Endothelial cell of umbilical vein (primary cell): ENCODE measurements around the gene CDCA5.

Experiments
- EZH2 ChIP-seq: IDR thresholded peaks from 2 replicates; pipeline ENCODE4 v1.6.1; 2012; ENCODE audit warnings: borderline replicate concordance, low read depth, mild to moderate bottlenecking, moderate library complexity, low read length, inconsistent platforms; ENCODE audit not compliant: severe bottlenecking
- GATA2 ChIP-seq: IDR thresholded peaks from 2 replicates; pipeline ENCODE4 v1.7.0; 2011; ENCODE audit warnings: low read depth, mild to moderate bottlenecking, moderate library complexity, mixed read lengths, low read length; ENCODE audit not compliant: insufficient read length, insufficient read depth
- MYC ChIP-seq: IDR thresholded peaks from one replicate; pipeline ENCODE4 v1.6.1; 2011; ENCODE audit warnings: mild to moderate bottlenecking, low read depth, low read length
- POLR2A ChIP-seq: IDR thresholded peaks from 2 replicates; pipeline ENCODE4 v1.6.1; 2012; ENCODE audit warnings: low read depth, mild to moderate bottlenecking, control low read depth, low read length
- POLR2AphosphoS5 ChIP-seq: IDR thresholded peaks from 2 replicates; pipeline ENCODE4 v1.6.1; 2012; ENCODE audit warnings: low read depth, mild to moderate bottlenecking, control low read depth, low read length, moderate library complexity; ENCODE audit not compliant: insufficient read depth
- TF ChIP-seq, protein P1 (sequence below), 2 donors: IDR thresholded peaks; 1 replicate in 1 of 2; 2 replicates in 1 of 2; pipeline ENCODE4 v1.5.1; 2011; ENCODE audit warnings: low read length in 2 of 2, mild to moderate bottlenecking in 2 of 2, moderate library complexity in 2 of 2, control low read depth in 1 of 2, inconsistent platforms in 1 of 2, low read depth in 1 of 2; ENCODE audit not compliant: insufficient read depth in 1 of 2; ENCODE audit errors: extremely low read depth in 1 of 2
- TF ChIP-seq, protein P2 (sequence below): IDR thresholded peaks from 2 replicates; pipeline ENCODE4 v1.6.1; 2011; ENCODE audit not compliant: insufficient read depth, insufficient read length

DNA sequence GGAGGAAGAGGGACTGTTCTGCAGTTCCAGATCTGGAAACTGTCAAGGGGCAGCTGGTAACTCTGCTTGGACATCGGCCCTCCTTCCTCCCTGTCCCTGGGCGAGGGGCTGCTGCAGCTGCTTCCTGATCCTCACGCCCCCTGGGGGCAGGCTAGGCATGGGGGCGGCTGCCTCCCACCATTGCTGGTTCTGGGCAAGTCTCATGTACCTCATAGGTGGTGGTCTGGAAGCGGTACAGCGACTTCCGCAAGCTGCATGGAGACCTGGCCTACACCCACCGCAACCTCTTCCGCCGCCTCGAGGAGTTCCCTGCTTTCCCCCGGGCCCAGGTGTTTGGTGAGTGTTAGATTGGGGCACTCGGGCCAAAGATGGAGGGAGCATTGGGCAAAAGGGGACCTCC, 51.6 kb downstream of the CDCA5 start:
- TF ChIP-seq POLR2A, result no peak
- TF ChIP-seq, protein P1, sequence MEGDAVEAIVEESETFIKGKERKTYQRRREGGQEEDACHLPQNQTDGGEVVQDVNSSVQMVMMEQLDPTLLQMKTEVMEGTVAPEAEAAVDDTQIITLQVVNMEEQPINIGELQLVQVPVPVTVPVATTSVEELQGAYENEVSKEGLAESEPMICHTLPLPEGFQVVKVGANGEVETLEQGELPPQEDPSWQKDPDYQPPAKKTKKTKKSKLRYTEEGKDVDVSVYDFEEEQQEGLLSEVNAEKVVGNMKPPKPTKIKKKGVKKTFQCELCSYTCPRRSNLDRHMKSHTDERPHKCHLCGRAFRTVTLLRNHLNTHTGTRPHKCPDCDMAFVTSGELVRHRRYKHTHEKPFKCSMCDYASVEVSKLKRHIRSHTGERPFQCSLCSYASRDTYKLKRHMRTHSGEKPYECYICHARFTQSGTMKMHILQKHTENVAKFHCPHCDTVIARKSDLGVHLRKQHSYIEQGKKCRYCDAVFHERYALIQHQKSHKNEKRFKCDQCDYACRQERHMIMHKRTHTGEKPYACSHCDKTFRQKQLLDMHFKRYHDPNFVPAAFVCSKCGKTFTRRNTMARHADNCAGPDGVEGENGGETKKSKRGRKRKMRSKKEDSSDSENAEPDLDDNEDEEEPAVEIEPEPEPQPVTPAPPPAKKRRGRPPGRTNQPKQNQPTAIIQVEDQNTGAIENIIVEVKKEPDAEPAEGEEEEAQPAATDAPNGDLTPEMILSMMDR (IDR thresholded peaks at IDR 0.05; ENCODE audit: extremely low read depth in 1 of 2, insufficient read depth in 1 of 2, low read depth in 1 of 2, low read length in 2 of 2), result no peak
- TF ChIP-seq EZH2, result no peak
- TF ChIP-seq MYC, result no peak
- no peak for TF ChIP-seq POLR2AphosphoS5
- TF ChIP-seq, protein P2, sequence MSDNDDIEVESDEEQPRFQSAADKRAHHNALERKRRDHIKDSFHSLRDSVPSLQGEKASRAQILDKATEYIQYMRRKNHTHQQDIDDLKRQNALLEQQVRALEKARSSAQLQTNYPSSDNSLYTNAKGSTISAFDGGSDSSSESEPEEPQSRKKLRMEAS, result no peak
- no peak for TF ChIP-seq GATA2
